ENCODE results near the gene KRTAP6-1.

DNA sequence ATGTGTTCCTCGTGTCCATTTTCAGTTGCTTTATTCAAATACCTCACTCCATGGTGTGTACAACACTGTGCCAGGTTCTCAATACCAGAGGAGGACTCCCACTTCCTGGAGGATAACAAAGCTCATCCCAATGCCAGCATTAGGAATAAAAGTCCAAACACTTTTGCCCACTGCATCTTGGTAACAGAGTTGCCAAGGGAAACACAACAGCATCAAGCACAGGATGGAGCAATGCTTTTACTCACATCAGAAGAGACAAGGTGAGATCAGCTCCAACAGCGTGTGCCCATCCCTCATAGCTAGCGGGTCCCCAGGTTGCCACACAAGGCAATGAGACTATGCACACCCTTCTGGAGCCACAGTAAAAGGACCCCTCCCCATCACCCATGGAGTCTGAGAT is 9.6 kb upstream of the KRTAP6-1 start:
- TF ChIP-seq, protein P1, sequence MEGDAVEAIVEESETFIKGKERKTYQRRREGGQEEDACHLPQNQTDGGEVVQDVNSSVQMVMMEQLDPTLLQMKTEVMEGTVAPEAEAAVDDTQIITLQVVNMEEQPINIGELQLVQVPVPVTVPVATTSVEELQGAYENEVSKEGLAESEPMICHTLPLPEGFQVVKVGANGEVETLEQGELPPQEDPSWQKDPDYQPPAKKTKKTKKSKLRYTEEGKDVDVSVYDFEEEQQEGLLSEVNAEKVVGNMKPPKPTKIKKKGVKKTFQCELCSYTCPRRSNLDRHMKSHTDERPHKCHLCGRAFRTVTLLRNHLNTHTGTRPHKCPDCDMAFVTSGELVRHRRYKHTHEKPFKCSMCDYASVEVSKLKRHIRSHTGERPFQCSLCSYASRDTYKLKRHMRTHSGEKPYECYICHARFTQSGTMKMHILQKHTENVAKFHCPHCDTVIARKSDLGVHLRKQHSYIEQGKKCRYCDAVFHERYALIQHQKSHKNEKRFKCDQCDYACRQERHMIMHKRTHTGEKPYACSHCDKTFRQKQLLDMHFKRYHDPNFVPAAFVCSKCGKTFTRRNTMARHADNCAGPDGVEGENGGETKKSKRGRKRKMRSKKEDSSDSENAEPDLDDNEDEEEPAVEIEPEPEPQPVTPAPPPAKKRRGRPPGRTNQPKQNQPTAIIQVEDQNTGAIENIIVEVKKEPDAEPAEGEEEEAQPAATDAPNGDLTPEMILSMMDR (IDR thresholded peaks at IDR 0.05; ENCODE audit: low read length) = no peak
- no peak for TF ChIP-seq EZH2 (IDR thresholded peaks at IDR 0.05; ENCODE audit: borderline replicate concordance, low read length)

All from OCI-LY1 (cell line).